ENCODE data around the gene SERPINC1.

The SERPINC1 gene

GRCh38 chr1:173871500-173871899, 45.6 kb downstream of the SERPINC1 start:
- TF ChIP-seq CTCF (conservative IDR thresholded peaks at IDR 0.05): no peak
- H3K27ac ChIP-seq: no peak overlapping the region

GRCh38 chr1:173871091-173871490, 46.0 kb downstream of the SERPINC1 start:
- TF ChIP-seq CTCF (conservative IDR thresholded peaks at IDR 0.05): no peak
- no peak overlapping the region for H3K27ac ChIP-seq

GRCh38 chr1:173870252-173871075, 46.7 kb downstream of the SERPINC1 start:
- TF ChIP-seq CTCF (conservative IDR thresholded peaks at IDR 0.05): no peak
- H3K27ac ChIP-seq: peak overlapping the region; percentile 93; the same call in 1 of the 2 replicates

- TF ChIP-seq CTCF (conservative IDR thresholded peaks at IDR 0.05): no peak
- peak overlapping the region; percentile 93 for H3K27ac ChIP-seq
Observed at GRCh38 chr1:173869021-173869359, 48.1 kb downstream of the SERPINC1 start.

- no peak for TF ChIP-seq CTCF (conservative IDR thresholded peaks at IDR 0.05)
- H3K27ac ChIP-seq: peak within 1 kb of the TSS; percentile 93
Observed at GRCh38 chr1:173868266-173869020, 48.7 kb downstream of the SERPINC1 start, which contains the start of gene ZBTB37. ZBTB37 (plus strand) TSS chr1:173868380; CDS start chr1:173870226, 1,846 bp downstream.

GRCh38 chr1:173867753-173868265, 49.3 kb downstream of the SERPINC1 start, which contains the start of gene GAS5:
GAS5 (minus strand) TSS chr1:173867989.
- H3K27ac ChIP-seq: peak within 1 kb of the TSS; percentile 93
- no peak for TF ChIP-seq CTCF (conservative IDR thresholded peaks at IDR 0.05)

GRCh38 chr1:173867141-173867752, 49.9 kb downstream of the SERPINC1 start:
- no peak for TF ChIP-seq CTCF (conservative IDR thresholded peaks at IDR 0.05)
- H3K27ac ChIP-seq: peak overlapping the region; percentile 93
